T-cell (primary cell): Measurements from ENCODE around the gene PLSCR1. TPM values are rescaled to one million over a fixed set of nuclear protein-coding genes. Genes with fewer than 3 reads are reported as not detected.

ENCODE experiments used
- ATAC-seq, 4 experiments: fragments of 200-7000 bp in 3 of 4; fragments of 150-1000 bp in 1 of 4; cut with Tn5 transposase; replicated peaks in 1 of 4; 1 replicate in 3 of 4; 2 replicates in 1 of 4; pipeline ENCODE4 v1.10.0; 2021; ENCODE audit warnings: moderate library complexity in 3 of 4, mild to moderate bottlenecking in 2 of 4, moderate number of reproducible peaks in 1 of 4
- CTCF ChIA-PET, 2 donors: fragments of 300-600 bp; sonication (Branson Sonifier 250); formaldehyde crosslinking; loops; one replicate each; lab custom pipeline; 2022; ENCODE audit warnings: antibody characterized with exemption in 2 of 2; lab: Charles Lee
- POLR2A ChIA-PET, 2 donors: fragments of 300-600 bp; sonication (Branson Sonifier 250); formaldehyde crosslinking; loops; one replicate each; lab custom pipeline; 2022; ENCODE audit warnings: antibody characterized with exemption in 2 of 2; lab: Charles Lee
- DNase-seq, 35 experiments: peaks; one replicate each; pipeline versions ENCODE4 v3.0.0 to v3.0.0-alpha.2; 2013 to 2023
- H3K27ac ChIP-seq: one replicate; pipeline ENCODE4 v1.5.1; 2013; ENCODE audit warnings: low read length
- H3K27me3 ChIP-seq, 2 experiments: replicated peaks in 1 of 2; 1 replicate in 1 of 2; 2 replicates in 1 of 2; pipeline versions ENCODE4 v1.6.1 to v1.7.0; 2013; ENCODE audit warnings: low read length in 1 of 2, mixed read lengths in 1 of 2; ENCODE audit not compliant: control insufficient read depth in 2 of 2, insufficient read depth in 2 of 2; ENCODE audit errors: extremely low read depth in 1 of 2
- H3K36me3 ChIP-seq, 2 donors: 1 replicate in 1 of 2; 2 replicates in 1 of 2; pipeline versions ENCODE4 v1.6.1 to v1.7.0; 2013; ENCODE audit warnings: low read length in 1 of 2; ENCODE audit not compliant: control insufficient read depth in 2 of 2, insufficient read depth in 1 of 2; ENCODE audit errors: extremely low read depth in 1 of 2
- H3K4me1 ChIP-seq, 2 experiments: 1 replicate in 1 of 2; 2 replicates in 1 of 2; pipeline versions ENCODE4 v1.6.1 to v1.7.0; 2013; ENCODE audit warnings: low read length in 2 of 2, mixed read lengths in 1 of 2; ENCODE audit not compliant: insufficient read depth in 2 of 2, control insufficient read depth in 1 of 2; ENCODE audit errors: extremely low read depth in 1 of 2
- H3K4me3 ChIP-seq, 2 donors: 1 replicate in 1 of 2; 2 replicates in 1 of 2; pipeline versions ENCODE4 v1.5.1 to v1.7.0; 2013; ENCODE audit warnings: mild to moderate bottlenecking in 2 of 2, low read length in 1 of 2, moderate library complexity in 1 of 2; ENCODE audit not compliant: control insufficient read depth in 1 of 2; ENCODE audit errors: extremely low read depth in 1 of 2
- H3K9me3 ChIP-seq: 2 replicates; pipeline ENCODE4 v1.7.0; 2013
- H3K27ac Mint-ChIP-seq, 2 donors: one replicate each; pipeline ENCODE4 v1.8.0; 2020 to 2021; ENCODE audit warnings: mild to moderate bottlenecking in 2 of 2, mixed read lengths in 2 of 2
- H3K27me3 Mint-ChIP-seq, 2 donors: one replicate each; pipeline ENCODE4 v1.8.0; 2021 to 2022; ENCODE audit warnings: mixed read lengths in 2 of 2
- H3K36me3 Mint-ChIP-seq: one replicate; pipeline ENCODE4 v1.8.0; 2021; ENCODE audit warnings: mixed read lengths
- H3K4me1 Mint-ChIP-seq, 3 donors: one replicate each; pipeline ENCODE4 v1.8.0; 2020 to 2022; ENCODE audit warnings: mixed read lengths in 3 of 3, mild to moderate bottlenecking in 1 of 3
- H3K4me3 Mint-ChIP-seq, 3 donors: one replicate each; pipeline ENCODE4 v1.8.0; 2020 to 2022; ENCODE audit warnings: mild to moderate bottlenecking in 3 of 3, mixed read lengths in 3 of 3, moderate library complexity in 3 of 3
- H3K9me3 Mint-ChIP-seq, 3 donors: one replicate each; pipeline ENCODE4 v1.8.0; 2020 to 2022; ENCODE audit warnings: mixed read lengths in 3 of 3
- WGBS: methylation state at CpG from one replicate; pipeline ENCODE4 v1.1.5; 2013; ENCODE audit warnings: missing lambda C conversion rate; ENCODE audit not compliant: insufficient coverage; 5-methylcytosine and 5-hydroxymethylcytosine counted together
- total RNA-seq, 35 experiments: library from RNA in 6 of 35; stranded (reverse) in 6 of 35; fragments of 120-200 nt in 1 of 35; gene quantifications; one replicate each; pipeline versions ENCODE4 v1.2.1 to v1.2.4 and lab custom pipeline; 2013 to 2026

Gene PLSCR1
- total RNA-seq, 5 donors from 2014 or later (not counting 1 experiment from before 2014, with no cell fraction given) = 13.5 to 23.0 (median 16.4) TPM

DNA sequence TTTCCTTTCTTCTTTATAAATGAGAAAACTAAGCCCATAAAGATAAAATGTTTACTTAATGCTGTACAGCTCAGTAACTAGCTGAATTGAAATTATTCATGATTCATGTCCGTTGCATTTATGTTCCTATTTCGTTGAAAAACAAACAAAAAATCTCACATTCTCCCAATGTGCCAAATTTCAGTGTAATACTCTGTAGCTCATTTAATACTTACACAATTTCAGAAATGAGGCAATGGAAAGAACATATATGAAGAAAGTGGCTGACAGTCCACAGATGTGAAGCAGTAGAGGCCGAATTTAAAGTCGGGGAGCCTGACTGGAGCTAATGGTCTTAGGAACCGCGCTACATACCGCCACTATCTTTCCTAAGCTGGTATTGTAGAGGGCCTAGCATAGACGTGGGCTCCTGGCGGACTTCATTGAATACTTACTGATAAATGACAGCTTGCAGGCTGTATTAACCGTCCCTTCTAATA, 75.7 kb downstream of the PLSCR1 start:
- WGBS = 100% methylated on average over 2 of the region's 10 CpGs
- peak overlapping the region in 1 of 2 donors; percentile 85 for H3K27ac Mint-ChIP-seq
- H3K36me3 Mint-ChIP-seq = no peaks in the 10 kb centered on the region
- H3K27me3 ChIP-seq = no peaks in the 10 kb centered on the region
- POLR2A ChIA-PET = no interaction called here
- no peaks in the 10 kb centered on the region for H3K27me3 Mint-ChIP-seq
- H3K4me3 Mint-ChIP-seq = peak overlapping the region; percentile 79 to 83 (median 79)
- no peak for DNase-seq
- H3K9me3 Mint-ChIP-seq = no peaks in the 10 kb centered on the region
- peaks cover 7 to 21% (median 14%) of the 10 kb centered on the region in 3 donors for H3K4me1 Mint-ChIP-seq
- H3K27ac ChIP-seq = peak overlapping the region; percentile 72
- ATAC-seq = no peak
- peak overlapping the region; percentile 65 to 80 for H3K4me3 ChIP-seq
- peaks cover 0 to 14% of the 10 kb centered on the region in 2 experiments for H3K4me1 ChIP-seq
- no peaks in the 10 kb centered on the region for H3K9me3 ChIP-seq
- no peaks in the 10 kb centered on the region for H3K36me3 ChIP-seq
- CTCF ChIA-PET = no interaction called here

DNA sequence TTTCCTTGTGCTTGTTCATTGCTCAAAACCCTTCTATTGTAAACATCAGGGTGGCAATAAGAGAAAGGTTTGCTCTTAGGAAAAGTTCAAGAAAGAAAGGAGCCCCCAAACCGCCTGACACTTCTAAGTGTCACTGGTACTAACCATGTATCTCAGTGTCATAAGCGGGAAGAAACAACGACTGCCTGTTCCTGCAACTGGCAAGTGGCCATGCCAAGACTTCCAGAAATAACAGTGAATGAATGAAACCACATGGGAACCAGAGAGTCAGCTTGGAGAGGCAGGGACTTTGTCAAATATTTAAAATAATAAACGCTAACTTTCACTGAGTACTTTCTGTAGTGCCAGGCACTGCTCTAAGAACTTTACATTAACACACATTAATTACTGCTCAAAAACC, 76.2 kb downstream of the PLSCR1 start:
- Histone ChIP-seq H3K36me3 (no peaks in the 10 kb centered on the region), H3K27me3 (no peaks in the 10 kb centered on the region), H3K4me1 (peaks cover 0 to 14% of the 10 kb centered on the region in 2 experiments), H3K4me3 (no peak overlapping the region), H3K9me3 (no peaks in the 10 kb centered on the region), H3K27ac (no peak overlapping the region)
- H3K4me1 Mint-ChIP-seq = peaks cover 7 to 21% (median 14%) of the 10 kb centered on the region in 3 donors
- H3K27ac Mint-ChIP-seq = peak overlapping the region in 1 of 2 donors; percentile 85
- H3K9me3 Mint-ChIP-seq = no peaks in the 10 kb centered on the region
- peak overlapping the region; percentile 21 to 79 (median 29) for H3K4me3 Mint-ChIP-seq
- 100% methylated on average over 4 of the region's 4 CpGs for WGBS
- ATAC-seq (no peak), DNase-seq (no peak)
- no peaks in the 10 kb centered on the region for H3K36me3 Mint-ChIP-seq
- no peaks in the 10 kb centered on the region for H3K27me3 Mint-ChIP-seq
- ChIA-PET CTCF (no interaction called here), POLR2A (no interaction called here)

DNA sequence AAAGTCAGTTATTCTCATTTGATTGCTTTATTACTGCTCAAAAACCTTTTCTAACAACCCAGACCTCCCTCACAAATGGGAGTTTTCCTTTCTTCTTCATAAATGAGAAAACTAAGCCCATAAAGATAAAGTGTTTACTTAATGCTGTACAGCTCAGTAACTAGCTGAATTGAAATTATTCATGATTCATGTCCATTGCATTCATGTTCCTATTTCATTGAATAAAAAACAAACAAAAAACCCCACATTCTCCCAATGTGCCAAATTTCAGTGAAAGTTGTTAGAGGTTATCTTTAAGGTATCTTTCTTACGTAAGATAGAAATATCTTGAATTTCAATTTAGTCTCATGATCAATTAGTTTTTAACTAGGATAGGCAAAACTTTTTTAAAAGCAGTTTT, 77.8 kb downstream of the PLSCR1 start:
- CTCF ChIA-PET = no interaction called here
- Mint-ChIP-seq H3K9me3 (no peaks in the 10 kb centered on the region), H3K27ac (no peak overlapping the region), H3K27me3 (no peaks in the 10 kb centered on the region), H3K4me1 (peaks cover 7 to 21% (median 14%) of the 10 kb centered on the region in 3 donors), H3K4me3 (no peak overlapping the region), H3K36me3 (no peaks in the 10 kb centered on the region)
- no peak overlapping the region for H3K4me3 ChIP-seq
- ATAC-seq (no peak), DNase-seq (no peak)
- H3K9me3 ChIP-seq = no peaks in the 10 kb centered on the region
- no peaks in the 10 kb centered on the region for H3K36me3 ChIP-seq
- H3K27me3 ChIP-seq = no peaks in the 10 kb centered on the region
- WGBS = no CpG with 5 or more reads among the region's 1 CpG
- peaks cover 0 to 14% of the 10 kb centered on the region in 2 experiments for H3K4me1 ChIP-seq
- POLR2A ChIA-PET = no interaction called here
- no peak overlapping the region for H3K27ac ChIP-seq

DNA sequence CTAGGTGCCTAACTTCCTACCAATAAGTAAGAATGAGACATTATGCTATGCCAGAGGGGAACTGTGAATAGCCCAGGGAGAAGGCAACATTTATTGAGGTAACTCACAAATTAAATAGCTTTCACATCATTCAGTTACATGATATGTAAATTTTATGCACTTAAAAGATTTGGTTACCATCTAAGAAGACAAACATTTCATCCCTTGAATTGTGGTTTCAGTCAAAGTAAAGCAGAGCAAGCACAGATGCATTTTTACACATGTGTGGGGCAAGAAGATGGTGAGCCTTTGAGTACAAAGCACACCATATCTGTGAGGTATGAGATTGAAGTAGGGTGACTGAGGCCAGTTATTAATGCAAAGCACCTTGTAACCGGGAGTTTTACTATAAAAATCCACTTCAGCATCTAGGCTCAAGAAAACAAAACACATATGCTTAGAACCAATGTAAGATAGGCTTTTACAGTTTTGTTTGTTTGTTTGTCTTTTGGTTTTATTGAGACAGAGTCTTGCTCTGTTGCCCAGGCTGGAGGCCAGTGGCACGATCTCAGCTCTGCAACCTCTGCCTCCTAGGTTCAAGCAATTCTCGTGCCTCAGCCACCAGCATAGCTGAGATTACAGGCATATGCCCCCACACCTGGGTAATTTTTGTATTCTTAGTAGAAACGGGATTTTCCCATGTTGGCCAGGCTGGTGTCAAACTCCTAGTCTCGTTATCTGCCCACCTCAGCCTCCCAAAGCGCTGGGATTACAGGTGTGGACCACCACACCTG, 78.5 kb downstream of the PLSCR1 start:
- ATAC-seq = no peak
- DNase-seq = no peak
- no CpG with 5 or more reads among the region's 6 CpGs for WGBS
- Histone ChIP-seq H3K4me1 (peaks cover 0 to 14% of the 10 kb centered on the region in 2 experiments), H3K36me3 (no peaks in the 10 kb centered on the region), H3K4me3 (no peak overlapping the region), H3K27ac (no peak overlapping the region), H3K27me3 (no peaks in the 10 kb centered on the region), H3K9me3 (no peaks in the 10 kb centered on the region)
- H3K27me3 Mint-ChIP-seq = no peaks in the 10 kb centered on the region
- H3K4me1 Mint-ChIP-seq = peaks cover 7 to 21% (median 14%) of the 10 kb centered on the region in 3 donors
- H3K36me3 Mint-ChIP-seq = no peaks in the 10 kb centered on the region
- no peak overlapping the region for H3K4me3 Mint-ChIP-seq
- H3K27ac Mint-ChIP-seq = no peak overlapping the region
- no peaks in the 10 kb centered on the region for H3K9me3 Mint-ChIP-seq
- CTCF ChIA-PET = no interaction called here
- POLR2A ChIA-PET = no interaction called here

Other genes with a start within 250 kb of the PLSCR1 start
- 1 to 10 TPM in 1 of 5 donors, under 1 TPM in 1, not detected in 3; 0.63 to 1.2 TPM for gene PLSCR2, start 75.0 kb downstream of the PLSCR1 start, total RNA-seq
- gene PLSCR5, start 60.7 kb upstream of the PLSCR1 start, total RNA-seq = not detected